ENCODE results near the gene CNKSR1.

CNKSR1 gene

DNA sequence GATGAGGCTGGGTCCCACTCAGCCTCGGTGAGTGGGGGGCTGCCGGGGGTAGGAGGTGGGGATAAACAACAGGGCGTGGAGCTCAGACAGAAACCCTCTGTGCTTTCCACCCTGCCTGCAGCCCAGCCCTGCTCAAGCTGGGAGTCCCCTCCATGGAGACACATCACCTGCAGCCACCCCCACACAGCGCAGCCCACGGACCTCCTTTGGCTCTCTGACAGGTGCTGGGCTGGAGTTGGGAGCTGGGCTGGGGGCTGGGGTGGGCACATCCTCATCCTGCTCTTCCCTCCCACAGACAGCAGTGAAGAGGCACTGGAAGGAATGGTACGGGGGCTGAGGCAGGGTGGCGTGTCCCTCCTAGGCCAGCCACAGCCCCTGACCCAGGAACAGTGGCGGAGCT is 11.2 kb downstream of the CNKSR1 start:
- H3K4me1 ChIP-seq (ENCODE audit: low read length), result no peaks in the 10 kb centered on the region; the same call in 1 of the 2 replicates
- H4K20me1 ChIP-seq (ENCODE audit: insufficient read depth, low read length), result no peaks in the 10 kb centered on the region
- H3K79me2 ChIP-seq (ENCODE audit: low read length), result no peaks in the 10 kb centered on the region
- H3K27me3 ChIP-seq (replicated peaks; ENCODE audit: insufficient read depth, low read length), result 0 out of 2 replicates have a peak, but pooled peaks cover 3% of the 10 kb centered on the region
- no peaks in the 10 kb centered on the region for H3K9me2 ChIP-seq (replicated peaks; ENCODE audit: insufficient read depth, low read length)
- no peaks in the 10 kb centered on the region for H3F3A ChIP-seq (ENCODE audit: insufficient read depth, low read length)
- no peaks in the 10 kb centered on the region for H3K36me3 ChIP-seq (replicated peaks; ENCODE audit: insufficient read depth, low read length)
- no peak overlapping the region for H3K27ac ChIP-seq (ENCODE audit: low read length)
- no peaks in the 10 kb centered on the region for H3K9me3 ChIP-seq (replicated peaks; ENCODE audit: insufficient read depth, low read length)
- H3K4me2 ChIP-seq (ENCODE audit: low read depth, low read length), result no peak overlapping the region
- H2AFZ ChIP-seq (ENCODE audit: low read length), result no peak overlapping the region
- H3K9ac ChIP-seq (ENCODE audit: low read length), result no peak overlapping the region
- no peak for TF ChIP-seq EZH2 (optimal IDR thresholded peaks at IDR 0.05; ENCODE audit: low read depth, low read length)
- no peak for TF ChIP-seq EZH2phosphoT487 (IDR thresholded peaks at IDR 0.05; ENCODE audit: low read length)
- TF ChIP-seq, protein P1, sequence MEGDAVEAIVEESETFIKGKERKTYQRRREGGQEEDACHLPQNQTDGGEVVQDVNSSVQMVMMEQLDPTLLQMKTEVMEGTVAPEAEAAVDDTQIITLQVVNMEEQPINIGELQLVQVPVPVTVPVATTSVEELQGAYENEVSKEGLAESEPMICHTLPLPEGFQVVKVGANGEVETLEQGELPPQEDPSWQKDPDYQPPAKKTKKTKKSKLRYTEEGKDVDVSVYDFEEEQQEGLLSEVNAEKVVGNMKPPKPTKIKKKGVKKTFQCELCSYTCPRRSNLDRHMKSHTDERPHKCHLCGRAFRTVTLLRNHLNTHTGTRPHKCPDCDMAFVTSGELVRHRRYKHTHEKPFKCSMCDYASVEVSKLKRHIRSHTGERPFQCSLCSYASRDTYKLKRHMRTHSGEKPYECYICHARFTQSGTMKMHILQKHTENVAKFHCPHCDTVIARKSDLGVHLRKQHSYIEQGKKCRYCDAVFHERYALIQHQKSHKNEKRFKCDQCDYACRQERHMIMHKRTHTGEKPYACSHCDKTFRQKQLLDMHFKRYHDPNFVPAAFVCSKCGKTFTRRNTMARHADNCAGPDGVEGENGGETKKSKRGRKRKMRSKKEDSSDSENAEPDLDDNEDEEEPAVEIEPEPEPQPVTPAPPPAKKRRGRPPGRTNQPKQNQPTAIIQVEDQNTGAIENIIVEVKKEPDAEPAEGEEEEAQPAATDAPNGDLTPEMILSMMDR (IDR thresholded peaks at IDR 0.05; ENCODE audit: low read length), result no peak
- H3K4me3 ChIP-seq (ENCODE audit: low read length), result no peak overlapping the region
- no peak for DNase-seq

DNA sequence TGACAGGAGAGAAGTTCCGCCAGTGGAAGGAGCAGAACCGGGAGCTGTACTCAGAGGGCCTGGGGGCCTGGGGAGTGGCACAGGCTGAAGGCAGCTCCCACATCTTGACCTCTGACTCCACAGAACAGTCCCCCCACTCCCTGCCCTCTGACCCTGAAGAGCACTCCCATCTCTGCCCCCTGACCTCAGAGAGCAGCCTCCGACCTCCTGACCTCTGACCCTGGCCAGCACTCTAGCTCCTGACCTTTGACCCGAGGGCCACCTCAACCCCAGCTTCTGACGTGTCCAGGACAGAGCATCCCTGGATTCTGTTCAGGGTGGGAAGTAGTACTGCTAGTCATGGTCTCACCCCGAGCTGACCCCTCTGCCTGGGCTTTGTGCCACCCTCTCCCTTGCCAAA is 12.0 kb downstream of the CNKSR1 start:
- no peak for DNase-seq
- no peaks in the 10 kb centered on the region for H3K36me3 ChIP-seq (replicated peaks; ENCODE audit: insufficient read depth, low read length)
- H3K79me2 ChIP-seq (ENCODE audit: low read length), result no peaks in the 10 kb centered on the region
- H2AFZ ChIP-seq (ENCODE audit: low read length), result no peak overlapping the region
- no peaks in the 10 kb centered on the region for H4K20me1 ChIP-seq (ENCODE audit: insufficient read depth, low read length)
- H3K4me2 ChIP-seq (ENCODE audit: low read depth, low read length), result no peak overlapping the region
- H3K9me3 ChIP-seq (replicated peaks; ENCODE audit: insufficient read depth, low read length), result no peaks in the 10 kb centered on the region
- H3K4me1 ChIP-seq (ENCODE audit: low read length), result no peaks in the 10 kb centered on the region; the same call in 1 of the 2 replicates
- no peak overlapping the region for H3K4me3 ChIP-seq (ENCODE audit: low read length)
- 0 out of 2 replicates have a peak, but pooled peaks cover 3% of the 10 kb centered on the region for H3K27me3 ChIP-seq (replicated peaks; ENCODE audit: insufficient read depth, low read length)
- H3F3A ChIP-seq (ENCODE audit: insufficient read depth, low read length), result no peaks in the 10 kb centered on the region
- no peak overlapping the region for H3K27ac ChIP-seq (ENCODE audit: low read length)
- TF ChIP-seq EZH2 (optimal IDR thresholded peaks at IDR 0.05; ENCODE audit: low read depth, low read length), result no peak
- TF ChIP-seq, protein P1 (IDR thresholded peaks at IDR 0.05; ENCODE audit: low read length), result no peak
- TF ChIP-seq EZH2phosphoT487 (IDR thresholded peaks at IDR 0.05; ENCODE audit: low read length), result no peak
- no peak overlapping the region for H3K9ac ChIP-seq (ENCODE audit: low read length)
- no peaks in the 10 kb centered on the region for H3K9me2 ChIP-seq (replicated peaks; ENCODE audit: insufficient read depth, low read length)

GRCh38 chr1:26189751-26190275 is 12.5 kb downstream of the CNKSR1 start:
- Histone ChIP-seq H3K4me2 (ENCODE audit: low read depth, low read length) (no peak overlapping the region), H3K9me3 (replicated peaks; ENCODE audit: insufficient read depth, low read length) (no peaks in the 10 kb centered on the region), H2AFZ (ENCODE audit: low read length) (no peak overlapping the region), H3K9ac (ENCODE audit: low read length) (no peak overlapping the region), H3F3A (ENCODE audit: insufficient read depth, low read length) (no peaks in the 10 kb centered on the region), H3K79me2 (ENCODE audit: low read length) (no peaks in the 10 kb centered on the region), H3K27ac (ENCODE audit: low read length) (no peak overlapping the region), H4K20me1 (ENCODE audit: insufficient read depth, low read length) (no peaks in the 10 kb centered on the region), H3K9me2 (replicated peaks; ENCODE audit: insufficient read depth, low read length) (no peaks in the 10 kb centered on the region), H3K4me3 (ENCODE audit: low read length) (no peak overlapping the region), H3K36me3 (replicated peaks; ENCODE audit: insufficient read depth, low read length) (no peaks in the 10 kb centered on the region), H3K4me1 (ENCODE audit: low read length) (no peaks in the 10 kb centered on the region; the same call in 1 of the 2 replicates), H3K27me3 (replicated peaks; ENCODE audit: insufficient read depth, low read length) (0 out of 2 replicates have a peak, but pooled peaks cover 3% of the 10 kb centered on the region)
- DNase-seq, result no peak
- TF ChIP-seq EZH2phosphoT487 (IDR thresholded peaks at IDR 0.05; ENCODE audit: low read length), result no peak
- TF ChIP-seq, protein P1 (IDR thresholded peaks at IDR 0.05; ENCODE audit: low read length), result no peak
- no peak for TF ChIP-seq EZH2 (optimal IDR thresholded peaks at IDR 0.05; ENCODE audit: low read depth, low read length)
